Small intestine (tissue), 7 donors: ENCODE data around the gene SLC39A11. TPM values are rescaled to one million over a fixed set of nuclear protein-coding genes. Genes with fewer than 3 reads are reported as not detected.
"Not testable (repeated sequence)": the region's sequence is repeated elsewhere in the genome, so short reads cannot be mapped to it uniquely, and the experiment has no call there.

Experiments
- DNase-seq, 2 donors: peaks; one replicate each; pipeline versions ENCODE4 v3.0.0 to v3.0.0-alpha.2; 2013
- FAIRE-seq: peaks from 2 replicates; lab custom pipeline; 2012; peaks lifted over from hg19 to GRCh38; lab: Jason Lieb, UNC
- H3K27ac ChIP-seq, 3 donors: one replicate each; pipeline ENCODE4 v1.5.1; 2013; ENCODE audit warnings: low read length in 2 of 3, mild to moderate bottlenecking in 2 of 3, control low read depth in 1 of 3, inconsistent platforms in 1 of 3, low read depth in 1 of 3, moderate library complexity in 1 of 3
- H3K27me3 ChIP-seq, 3 donors: one replicate each; pipeline ENCODE4 v1.6.1; 2013; ENCODE audit warnings: low read length in 3 of 3, inconsistent platforms in 1 of 3; ENCODE audit not compliant: control insufficient read depth in 3 of 3, insufficient read depth in 3 of 3
- H3K36me3 ChIP-seq, 3 donors: one replicate each; pipeline ENCODE4 v1.6.1; 2013; ENCODE audit warnings: low read length in 3 of 3, inconsistent platforms in 1 of 3, low read depth in 1 of 3, mild to moderate bottlenecking in 1 of 3, moderate library complexity in 1 of 3; ENCODE audit not compliant: control insufficient read depth in 3 of 3, insufficient read depth in 2 of 3
- H3K4me1 ChIP-seq, 3 donors: one replicate each; pipeline ENCODE4 v1.6.1; 2013; ENCODE audit warnings: low read length in 2 of 3, inconsistent platforms in 1 of 3, low read depth in 1 of 3, mild to moderate bottlenecking in 1 of 3, moderate library complexity in 1 of 3; ENCODE audit not compliant: control insufficient read depth in 3 of 3, insufficient read depth in 2 of 3
- H3K4me3 ChIP-seq, 3 donors: one replicate each; pipeline ENCODE4 v1.5.1; 2013; ENCODE audit warnings: low read length in 3 of 3, control low read depth in 1 of 3, inconsistent platforms in 1 of 3, low read depth in 1 of 3, mild to moderate bottlenecking in 1 of 3, moderate library complexity in 1 of 3
- H3K9me3 ChIP-seq, 2 donors: one replicate each; pipeline ENCODE4 v1.6.1; 2013; ENCODE audit warnings: low read depth in 1 of 2, low read length in 1 of 2; ENCODE audit not compliant: control insufficient read depth in 2 of 2, insufficient read depth in 1 of 2
- WGBS, 3 donors: extraction: QIAGEN DNeasy Blood & Tissue Kit; methylation state at CpG; one replicate each; pipeline ENCODE4 v1.1.7; 2013; 5-methylcytosine and 5-hydroxymethylcytosine counted together
- polyA plus RNA-seq, 4 donors: library from polyadenylated mRNA; stranded (reverse) in 3 of 4; unstranded in 1 of 4; fragments of 200-250 nt in 3 of 4; fragments of 120-200 nt in 1 of 4; gene quantifications; one replicate each; pipeline versions ENCODE4 v1.2.1 to v1.2.3, GENCODE V29; 2013
- donor health status: healthy with polysubstance abuse.
- donor health status: control.
- donor health status: control.
- donor health status: Bipolar disorder and iron deficiency.
- donor health status: healthy.

SLC39A11 gene
- polyA plus RNA-seq, 4 donors = 2.7 to 53.7 (median 11.3) TPM

GRCh38 chr17:73000832-73001231 is 91.7 kb downstream of the SLC39A11 start:
- H3K9me3 ChIP-seq = peaks cover 0 to 9% of the 10 kb centered on the region in 2 donors

GRCh38 chr17:72999474-72999873 is 93.0 kb downstream of the SLC39A11 start:
- not testable (repeated sequence) for FAIRE-seq, H3K27ac ChIP-seq, DNase-seq, H3K36me3 ChIP-seq, H3K27me3 ChIP-seq, H3K4me3 ChIP-seq, H3K4me1 ChIP-seq
- H3K9me3 ChIP-seq = peaks cover 0 to 14% of the 10 kb centered on the region in 2 donors
- WGBS, 3 donors = 65 to 79% (median 72%) methylated on average over 5 of the region's 5 CpGs

More at GRCh38 chr17:73000832-73001231, 91.7 kb downstream of the SLC39A11 start:
- peaks cover 0 to 3% (median 0%) of the 10 kb centered on the region in 3 donors for H3K4me1 ChIP-seq
- no peak for FAIRE-seq
- DNase-seq = no peak
- H3K27me3 ChIP-seq = no peaks in the 10 kb centered on the region
- H3K36me3 ChIP-seq = peaks cover 0 to 3% (median 0%) of the 10 kb centered on the region in 3 donors
- H3K4me3 ChIP-seq = no peak overlapping the region
- 90 to 96% (median 93%) methylated on average over 3 of the region's 3 CpGs for WGBS, 3 donors
- no peak overlapping the region for H3K27ac ChIP-seq

- WGBS, 3 donors = 24 to 51% (median 39%) methylated on average over 1 of the region's 1 CpG
- no peak for FAIRE-seq
Observed at GRCh38 chr17:72998343-72998742, 94.1 kb downstream of the SLC39A11 start.

GRCh38 chr17:72997559-72997958 is 94.9 kb downstream of the SLC39A11 start:
- no peak overlapping the region for H3K4me3 ChIP-seq
- H3K27me3 ChIP-seq = no peaks in the 10 kb centered on the region
- 93 to 96% (median 95%) methylated on average over 6 of the region's 6 CpGs for WGBS, 3 donors
- FAIRE-seq = no peak
- H3K36me3 ChIP-seq = no peaks in the 10 kb centered on the region
- H3K9me3 ChIP-seq = peaks cover 0 to 11% of the 10 kb centered on the region in 2 donors
- H3K4me1 ChIP-seq = no peaks in the 10 kb centered on the region
- no peak overlapping the region for H3K27ac ChIP-seq
- no peak for DNase-seq

More at GRCh38 chr17:72998343-72998742, 94.1 kb downstream of the SLC39A11 start:
- Histone ChIP-seq H3K36me3 (no peaks in the 10 kb centered on the region), H3K4me1 (peaks cover 0 to 2% (median 0%) of the 10 kb centered on the region in 3 donors), H3K9me3 (peaks cover 0 to 11% of the 10 kb centered on the region in 2 donors), H3K4me3 (no peak overlapping the region), H3K27me3 (no peaks in the 10 kb centered on the region), H3K27ac (no peak overlapping the region)
- no peak for DNase-seq

GRCh38 chr17:72996791-72997190 is 95.7 kb downstream of the SLC39A11 start:
- 92 to 95% (median 92%) methylated on average over 4 of the region's 4 CpGs for WGBS, 3 donors
- no peak overlapping the region for H3K4me3 ChIP-seq
- FAIRE-seq = no peak
- H3K9me3 ChIP-seq = peaks cover 0 to 11% of the 10 kb centered on the region in 2 donors
- no peaks in the 10 kb centered on the region for H3K36me3 ChIP-seq
- H3K27me3 ChIP-seq = no peaks in the 10 kb centered on the region
- DNase-seq = no peak
- H3K4me1 ChIP-seq = no peaks in the 10 kb centered on the region
- H3K27ac ChIP-seq = no peak overlapping the region

GRCh38 chr17:72995008-72995656 is 97.4 kb downstream of the SLC39A11 start:
- Histone ChIP-seq H3K9me3 (peaks cover 0 to 11% of the 10 kb centered on the region in 2 donors), H3K4me3 (no peak overlapping the region), H3K27me3 (no peaks in the 10 kb centered on the region), H3K27ac (no peak overlapping the region), H3K36me3 (no peaks in the 10 kb centered on the region), H3K4me1 (no peaks in the 10 kb centered on the region)
- DNase-seq (no peak), FAIRE-seq (no peak)
- WGBS, 3 donors = 93 to 100% (median 96%) methylated on average over 1 of the region's 1 CpG

- DNase-seq, H3K4me1 ChIP-seq, H3K27me3 ChIP-seq, H3K4me3 ChIP-seq, FAIRE-seq, H3K27ac ChIP-seq, H3K36me3 ChIP-seq: not testable (repeated sequence)
- WGBS, 3 donors = 65 to 74% (median 69%) methylated on average over 6 of the region's 6 CpGs
- peaks cover 0 to 11% of the 10 kb centered on the region in 2 donors for H3K9me3 ChIP-seq
Observed at GRCh38 chr17:72992783-72993467, 99.6 kb downstream of the SLC39A11 start.

GRCh38 chr17:72991651-72992050 is 100.8 kb downstream of the SLC39A11 start:
- H3K4me1 ChIP-seq = no peaks in the 10 kb centered on the region
- FAIRE-seq (no peak), DNase-seq (no peak)
- H3K9me3 ChIP-seq = peaks cover 0 to 11% of the 10 kb centered on the region in 2 donors
- no peaks in the 10 kb centered on the region for H3K27me3 ChIP-seq
- H3K4me3 ChIP-seq = no peak overlapping the region
- no peaks in the 10 kb centered on the region for H3K36me3 ChIP-seq
- H3K27ac ChIP-seq = no peak overlapping the region
- WGBS, 3 donors = 88 to 93% (median 89%) methylated on average over 2 of the region's 2 CpGs
